ENCODE measurements around the gene MAPK12.

MAPK12 gene

GRCh38 chr22:50217543-50218152 is 43.8 kb downstream of the MAPK12 start:
- no peak overlapping the region for H3K4me3 ChIP-seq (ENCODE audit: low read depth, low read length)
- no peak for DNase-seq (ENCODE audit: low read depth)
- no peak for TF ChIP-seq CTCF (IDR thresholded peaks at IDR 0.05; ENCODE audit: insufficient read depth, low read depth, low read length, missing control alignments)

- DNase-seq (ENCODE audit: low read depth), result no peak
- no peak overlapping the region for H3K4me3 ChIP-seq (ENCODE audit: low read depth, low read length)
- TF ChIP-seq CTCF (IDR thresholded peaks at IDR 0.05; ENCODE audit: insufficient read depth, low read depth, low read length, missing control alignments), result no peak
These were observed 44.6 kb downstream of the MAPK12 start for GRCh38 chr22:50216684-50217520.

- no peak overlapping the region for H3K4me3 ChIP-seq (ENCODE audit: low read depth, low read length)
- no peak for TF ChIP-seq CTCF (IDR thresholded peaks at IDR 0.05; ENCODE audit: insufficient read depth, low read depth, low read length, missing control alignments)
- DNase-seq (ENCODE audit: low read depth), result no peak
These were observed 45.3 kb downstream of the MAPK12 start for GRCh38 chr22:50216055-50216683.

- no peak overlapping the region for H3K4me3 ChIP-seq (ENCODE audit: low read depth, low read length)
- no peak for DNase-seq (ENCODE audit: low read depth)
- TF ChIP-seq CTCF (IDR thresholded peaks at IDR 0.05; ENCODE audit: insufficient read depth, low read depth, low read length, missing control alignments), result no peak
These were observed 46.0 kb downstream of the MAPK12 start for GRCh38 chr22:50215297-50216054.

- DNase-seq (ENCODE audit: low read depth), result no peak
- no peak overlapping the region for H3K4me3 ChIP-seq (ENCODE audit: low read depth, low read length)
- TF ChIP-seq CTCF (IDR thresholded peaks at IDR 0.05; ENCODE audit: insufficient read depth, low read depth, low read length, missing control alignments), result no peak
These were observed 48.2 kb downstream of the MAPK12 start for GRCh38 chr22:50213263-50213662.

- no peak for DNase-seq (ENCODE audit: low read depth)
- H3K4me3 ChIP-seq (ENCODE audit: low read depth, low read length), result no peak overlapping the region
- TF ChIP-seq CTCF (IDR thresholded peaks at IDR 0.05; ENCODE audit: insufficient read depth, low read depth, low read length, missing control alignments), result no peak
These were observed 50.3 kb downstream of the MAPK12 start for GRCh38 chr22:50211147-50211546.

Measured in GM12865 (cell line).